Stomach (tissue), 9 donors: ENCODE measurements around the gene ATP6V0B. TPM values are rescaled to one million over a fixed set of nuclear protein-coding genes. Genes with fewer than 3 reads are reported as not detected.

Source experiments
- DNase-seq, 2 donors: peaks; one replicate each; pipeline versions ENCODE4 v3.0.0 to v3.0.0-alpha.2; 2013 to 2019
- H3K27ac ChIP-seq, 5 donors: fragments of 200-600 bp in 4 of 5; sonication (generic) in 4 of 5; one replicate each; pipeline ENCODE4 v1.5.1; 2013 to 2019; ENCODE audit warnings: mild to moderate bottlenecking in 1 of 5, moderate library complexity in 1 of 5
- H3K27me3 ChIP-seq, 3 donors: fragments of 200-600 bp; sonication (generic); one replicate each; pipeline ENCODE4 v1.5.1; 2017 to 2019; ENCODE audit warnings: mixed run types in 1 of 3
- H3K36me3 ChIP-seq, 4 donors: fragments of 200-600 bp; sonication (generic); 1 replicate in 3 of 4; 2 replicates in 1 of 4; pipeline ENCODE4 v1.5.1; 2016 to 2019
- H3K4me1 ChIP-seq, 4 donors: fragments of 200-600 bp; sonication (generic); one replicate each; pipeline ENCODE4 v1.5.1; 2016 to 2019
- H3K4me3 ChIP-seq, 4 donors: fragments of 200-600 bp; sonication (generic) in 3 of 4; one replicate each; pipeline ENCODE4 v1.5.1; 2016 to 2019; ENCODE audit warnings: mild to moderate bottlenecking in 1 of 4
- H3K9me3 ChIP-seq, 4 donors: fragments of 200-600 bp; sonication (generic); one replicate each; pipeline ENCODE4 v1.5.1; 2016 to 2019
- CTCF ChIP-seq, 7 experiments: fragments of 450-650 bp in 4 of 7; fragments of 200-600 bp in 3 of 7; sonication (generic) in 3 of 7; IDR thresholded peaks; one replicate each; pipeline ENCODE4 v1.5.1; 2016 to 2019; ENCODE audit warnings: antibody characterized with exemption in 7 of 7, control low read depth in 2 of 7, mild to moderate bottlenecking in 1 of 7
- EP300 ChIP-seq: sonication (generic); formaldehyde crosslinking; IDR thresholded peaks from one replicate; pipeline ENCODE4 v1.6.1; 2017; ENCODE audit warnings: antibody characterized with exemption
- POLR2A ChIP-seq, 4 donors: fragments of 450-650 bp; IDR thresholded peaks; one replicate each; pipeline ENCODE4 v1.6.1; 2016; ENCODE audit warnings: antibody characterized with exemption in 4 of 4, control low read depth in 2 of 4, mild to moderate bottlenecking in 1 of 4, moderate library complexity in 1 of 4
- POLR2AphosphoS5 ChIP-seq, 3 donors: sonication (generic); formaldehyde crosslinking; IDR thresholded peaks; one replicate each; pipeline ENCODE4 v1.6.1; 2016; ENCODE audit warnings: antibody characterized with exemption in 3 of 3
- WGBS, 5 donors: extraction: QIAGEN DNeasy Blood & Tissue Kit in 3 of 5; methylation state at CpG; one replicate each; pipeline versions ENCODE4 v1.1.5 to v1.1.7; 2013 to 2018; 5-methylcytosine and 5-hydroxymethylcytosine counted together
- intact Hi-C: fragments of 100-400 bp; cut with DNase I; formaldehyde crosslinking; loops from one replicate; pipeline ENCODE4 v1.15.1; 2023; ENCODE audit warnings: low total_unique reads
- polyA plus RNA-seq, 3 donors: library from polyadenylated mRNA; stranded (reverse); fragments of 200-250 nt; gene quantifications; one replicate each; pipeline ENCODE4 v1.2.3, GENCODE V29; 2013
- total RNA-seq, 5 donors: library from RNA; depleted of rRNA; stranded (reverse); fragments of >200 nt; gene quantifications; one replicate each; pipeline versions ENCODE4 v1.1.0 to v1.2.3, GENCODE V29; 2014 to 2016
- donor health status: healthy with polysubstance abuse.
- donor health status: Bipolar disorder and iron deficiency.
- donor health status: healthy.

Gene ATP6V0B
- total and polyA plus RNA-seq, 8 donors, result 32.1 to 188 (median 94.7) TPM

DNA sequence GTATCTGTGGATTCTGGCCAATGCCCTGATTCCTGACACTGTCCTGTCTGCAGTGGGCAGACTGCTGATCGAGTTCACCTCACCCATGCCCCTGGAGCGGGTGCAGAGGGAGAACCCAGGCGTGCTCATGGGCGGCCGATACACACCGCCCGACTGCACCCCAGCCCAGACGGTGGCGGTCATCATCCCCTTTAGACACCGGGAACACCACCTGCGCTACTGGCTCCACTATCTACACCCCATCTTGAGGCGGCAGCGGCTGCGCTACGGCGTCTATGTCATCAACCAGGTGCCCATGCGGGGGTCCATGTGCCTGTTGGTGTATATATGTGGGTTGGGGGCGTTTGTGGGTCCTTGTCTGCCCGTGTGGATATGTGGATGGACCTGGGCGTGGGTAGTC, 6.9 kb downstream of the ATP6V0B start:
- no peak for TF ChIP-seq EP300
- TF ChIP-seq CTCF (IDR thresholded peaks at IDR 0.05), result no peak
- no peak for TF ChIP-seq POLR2A (IDR thresholded peaks at IDR 0.05)
- no peak for TF ChIP-seq POLR2AphosphoS5 (IDR thresholded peaks at IDR 0.05)
- intact Hi-C loops, result no loop called here
- H3K36me3 ChIP-seq, result peaks cover 5 to 63% (median 40%) of the 10 kb centered on the region in 4 donors

DNA sequence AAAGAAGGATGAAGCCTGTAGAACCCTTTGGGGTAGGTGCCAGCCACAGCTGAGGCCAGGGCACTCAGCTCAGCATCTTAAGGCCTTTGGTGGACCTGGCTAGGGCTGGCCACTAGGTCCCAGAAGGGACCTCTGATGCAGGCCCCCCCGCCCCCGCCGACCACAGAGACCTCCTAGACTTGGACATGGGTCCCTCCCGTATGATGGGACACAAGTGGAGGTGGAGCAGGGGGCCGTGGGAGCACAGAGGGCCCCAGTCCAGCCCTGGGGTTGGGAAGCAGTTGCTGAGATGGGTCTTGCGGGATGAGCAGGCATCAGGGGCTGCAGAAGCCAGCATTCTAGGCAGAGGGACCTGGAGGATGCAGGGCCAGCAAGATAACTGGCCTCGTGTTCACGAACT, 7.5 kb downstream of the ATP6V0B start:
- 86 to 97% (median 94%) methylated on average over 8 of the region's 8 CpGs for WGBS, 5 donors
- H3K9me3 ChIP-seq, result no peaks in the 10 kb centered on the region
- H3K4me1 ChIP-seq, result peaks cover 28 to 56% (median 39%) of the 10 kb centered on the region in 4 donors
- no peak overlapping the region for H3K4me3 ChIP-seq
- H3K27me3 ChIP-seq, result no peaks in the 10 kb centered on the region
- intact Hi-C loops, result no loop called here
- no peak overlapping the region for H3K27ac ChIP-seq
- DNase-seq, result no peak
- H3K36me3 ChIP-seq, result peaks cover 0 to 57% (median 33%) of the 10 kb centered on the region in 4 donors
- TF ChIP-seq EP300 (no peak), POLR2AphosphoS5 (IDR thresholded peaks at IDR 0.05) (no peak), POLR2A (IDR thresholded peaks at IDR 0.05) (no peak), CTCF (IDR thresholded peaks at IDR 0.05) (no peak)

More for the DNA sequence above, 6.9 kb downstream of the ATP6V0B start:
- DNase-seq, result no peak
- H3K4me1 ChIP-seq, result peaks cover 34 to 56% (median 42%) of the 10 kb centered on the region in 4 donors
- H3K27me3 ChIP-seq, result no peaks in the 10 kb centered on the region
- no peak overlapping the region for H3K27ac ChIP-seq
- no peak overlapping the region for H3K4me3 ChIP-seq
- 90 to 94% (median 93%) methylated on average over 20 of the region's 20 CpGs for WGBS, 5 donors
- H3K9me3 ChIP-seq, result no peaks in the 10 kb centered on the region

GRCh38 chr1:43982808-43983207, 8.0 kb downstream of the ATP6V0B start:
- TF ChIP-seq CTCF (IDR thresholded peaks at IDR 0.05) (no peak), EP300 (no peak), POLR2A (IDR thresholded peaks at IDR 0.05) (no peak), POLR2AphosphoS5 (IDR thresholded peaks at IDR 0.05) (no peak)
- Histone ChIP-seq H3K4me3 (no peak overlapping the region), H3K9me3 (no peaks in the 10 kb centered on the region), H3K27ac (no peak overlapping the region), H3K36me3 (peaks cover 0 to 51% (median 28%) of the 10 kb centered on the region in 4 donors), H3K27me3 (no peaks in the 10 kb centered on the region), H3K4me1 (peaks cover 26 to 55% (median 35%) of the 10 kb centered on the region in 4 donors)
- intact Hi-C loops, result no loop called here
- no peak for DNase-seq
- WGBS, 5 donors, result 80 to 89% (median 86%) methylated on average over 15 of the region's 15 CpGs

DNA sequence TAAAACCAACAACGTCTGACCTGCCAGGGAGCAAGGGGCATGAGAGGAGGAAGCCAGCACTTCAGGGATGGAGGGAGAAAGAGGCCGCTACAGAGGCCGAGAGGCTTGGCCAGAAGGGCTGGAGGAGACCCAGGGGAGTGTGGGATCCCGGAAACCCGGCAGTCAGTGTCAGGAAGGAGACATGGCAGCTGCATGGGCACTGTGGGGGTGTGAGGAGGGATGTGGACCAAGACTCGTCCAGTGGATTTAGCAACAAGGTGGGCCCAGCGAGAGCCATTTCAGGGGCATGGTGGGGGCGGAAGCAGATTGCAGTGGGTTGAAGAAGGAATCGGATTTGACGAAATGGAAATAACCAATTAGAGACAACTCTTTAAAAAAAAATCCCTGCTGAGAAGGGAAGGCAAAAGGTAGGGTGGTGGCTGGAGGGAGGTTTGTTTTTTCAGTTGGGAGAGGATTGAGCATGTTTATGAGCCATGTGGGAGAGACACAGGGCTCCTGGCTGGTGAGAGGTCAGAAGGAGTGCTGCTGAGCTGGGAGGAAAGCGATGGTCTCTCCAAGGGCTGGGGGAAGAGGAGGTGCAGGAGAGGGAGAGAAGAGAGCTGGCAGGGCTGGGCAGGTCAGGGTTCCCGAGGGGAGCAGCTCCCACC, 8.6 kb downstream of the ATP6V0B start:
- Histone ChIP-seq H3K36me3 (peaks cover 0 to 46% (median 24%) of the 10 kb centered on the region in 4 donors), H3K4me1 (peaks cover 22 to 49% (median 31%) of the 10 kb centered on the region in 4 donors), H3K27me3 (no peaks in the 10 kb centered on the region), H3K4me3 (no peak overlapping the region), H3K27ac (no peak overlapping the region), H3K9me3 (no peaks in the 10 kb centered on the region)
- intact Hi-C loops, result no loop called here
- no peak for TF ChIP-seq CTCF (IDR thresholded peaks at IDR 0.05)
- no peak for TF ChIP-seq POLR2A (IDR thresholded peaks at IDR 0.05)
- TF ChIP-seq EP300, result no peak
- no peak for TF ChIP-seq POLR2AphosphoS5 (IDR thresholded peaks at IDR 0.05)
- DNase-seq, result no peak
- WGBS, 5 donors, result 81 to 87% (median 83%) methylated on average over 12 of the region's 12 CpGs
